NCI-H774 (cell line): ENCODE results near the gene PTPRN2.
"Not testable (repeated sequence)": the region's sequence is repeated elsewhere in the genome, so short reads cannot be mapped to it uniquely, and the experiment has no call there.

Source experiments
- DNase-seq: peaks from one replicate; lab custom pipeline; 2025; lab: John Stamatoyannopoulos, UW

Gene PTPRN2

DNA sequence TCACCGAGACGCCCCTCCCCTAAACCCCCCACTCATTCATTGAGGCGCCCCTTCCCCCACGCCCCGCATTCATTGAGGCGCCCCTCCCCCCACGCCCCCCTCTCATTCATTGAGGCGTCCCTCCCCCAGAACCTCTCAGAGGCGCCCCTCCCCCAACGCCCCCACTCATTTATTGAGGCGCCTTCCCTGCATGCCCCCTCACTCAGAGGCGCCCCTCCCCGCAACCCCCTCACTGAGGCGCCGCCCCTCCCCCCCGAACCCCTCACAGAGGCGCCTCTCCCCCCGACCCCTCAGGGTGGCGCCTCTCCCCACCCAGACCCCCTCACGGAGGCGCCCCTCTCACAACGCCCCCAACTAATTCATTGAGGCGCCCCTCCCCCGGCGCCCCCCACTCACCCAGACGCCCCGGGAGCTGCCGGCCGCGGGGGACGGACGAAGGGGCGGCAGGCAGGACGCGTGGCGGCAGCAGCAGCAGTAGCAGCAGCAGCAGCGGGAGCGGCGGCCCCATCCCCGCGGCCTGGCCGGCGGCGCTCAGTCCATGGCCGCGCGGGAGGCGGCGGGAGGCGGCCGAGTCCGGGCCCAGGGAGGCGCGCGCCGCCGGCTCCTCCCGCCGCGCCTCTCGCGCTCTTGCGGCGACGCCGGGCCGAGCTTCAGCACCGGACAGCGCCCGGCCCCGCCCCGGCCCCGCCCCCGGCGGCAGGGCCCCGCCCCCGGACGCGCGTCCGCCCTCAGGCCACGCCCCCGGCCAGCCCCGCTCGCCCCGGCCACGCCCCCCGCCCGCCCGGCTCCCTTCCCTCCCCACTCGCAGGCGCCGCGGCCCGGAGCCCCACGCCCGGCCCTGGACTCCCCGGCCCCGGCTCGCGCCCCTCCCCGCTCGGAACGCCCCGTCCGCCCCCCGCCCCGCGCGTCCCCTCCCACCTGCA lies at the start of gene PTPRN2:
PTPRN2 (minus strand) TSS at position 662 of the 923 bp plus-strand sequence.
- peak; percentile 68 for DNase-seq

- no peak for DNase-seq
These were observed 45.7 kb upstream of the PTPRN2 start for GRCh38 chr7:158633055-158633956.

DNA sequence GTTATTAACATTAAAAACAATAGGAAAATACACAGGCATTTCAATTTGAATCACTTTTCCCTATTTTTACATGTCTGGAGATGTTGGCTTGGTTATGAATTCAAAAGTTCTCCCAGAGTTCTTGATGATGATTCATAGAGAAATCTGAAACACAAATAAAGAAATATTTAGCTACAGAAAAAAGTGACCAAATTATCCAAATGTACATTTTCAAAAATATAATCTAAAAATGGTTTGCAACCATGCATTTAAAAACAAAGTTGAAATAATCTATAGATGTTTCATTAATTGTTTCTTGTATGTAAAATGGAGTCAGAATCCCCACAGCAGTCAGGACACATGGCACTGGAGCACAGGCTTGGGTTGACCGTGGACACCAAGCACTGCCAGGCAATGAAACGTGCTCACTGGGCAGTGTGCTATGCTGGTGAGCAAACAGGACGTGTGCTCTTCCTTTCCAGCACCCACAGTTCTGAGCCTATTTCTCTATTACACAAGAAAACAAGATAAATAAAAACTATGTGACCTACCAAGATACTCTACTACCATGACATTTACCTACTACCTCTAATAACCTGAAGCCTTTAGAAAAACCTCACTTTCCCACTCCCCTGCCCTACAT lies 44.1 kb upstream of the PTPRN2 start:
- no peak for DNase-seq

DNA sequence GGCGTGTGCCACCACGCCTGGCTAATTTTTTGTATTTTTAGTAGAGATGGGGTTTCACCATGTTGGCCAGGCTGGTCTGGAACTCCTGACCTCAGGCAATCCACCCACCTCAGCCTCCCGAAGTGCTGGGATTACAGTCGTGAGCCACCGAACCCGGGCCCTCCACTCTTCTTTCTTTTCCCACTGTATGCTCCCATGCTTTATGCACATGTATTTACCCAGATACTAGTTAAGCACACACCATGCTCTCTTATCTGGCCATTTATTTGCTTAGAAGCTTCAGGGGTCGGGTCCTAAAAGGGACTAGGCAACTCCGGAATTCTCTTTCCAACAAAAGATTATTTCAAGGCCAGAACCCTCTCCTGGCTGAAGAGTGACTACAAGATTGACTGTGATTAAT lies 38.7 kb upstream of the PTPRN2 start:
- not testable (repeated sequence) for DNase-seq

GRCh38 chr7:158623241-158623640 lies 35.6 kb upstream of the PTPRN2 start:
- DNase-seq: no peak

DNA sequence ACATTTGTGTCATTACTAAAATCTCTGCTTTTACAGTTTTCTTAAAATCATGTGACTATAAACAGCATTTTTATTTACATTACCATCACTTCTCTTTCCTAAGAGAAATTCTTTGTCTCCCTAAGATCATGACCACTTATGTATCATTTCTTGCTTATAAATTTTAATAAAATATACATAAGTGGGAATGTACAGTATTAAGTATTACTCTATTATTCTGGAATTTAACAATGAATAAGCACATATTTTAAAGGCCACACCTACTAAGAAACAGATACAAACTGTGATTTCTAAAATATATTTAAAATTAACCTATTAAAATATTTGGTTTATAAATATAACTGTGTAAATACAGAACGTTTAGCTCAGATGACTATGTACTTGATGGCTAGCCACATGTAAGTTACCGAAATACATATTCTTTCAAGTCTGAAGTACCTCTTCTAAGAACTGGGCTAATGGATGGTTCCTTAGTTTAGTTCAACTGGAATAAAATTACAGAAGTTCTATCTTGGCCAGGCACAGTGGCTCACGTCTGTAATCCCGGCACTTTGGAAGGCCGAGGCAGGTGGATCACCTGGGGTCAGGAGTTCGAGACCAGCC lies 33.3 kb upstream of the PTPRN2 start:
- DNase-seq: no peak

DNA sequence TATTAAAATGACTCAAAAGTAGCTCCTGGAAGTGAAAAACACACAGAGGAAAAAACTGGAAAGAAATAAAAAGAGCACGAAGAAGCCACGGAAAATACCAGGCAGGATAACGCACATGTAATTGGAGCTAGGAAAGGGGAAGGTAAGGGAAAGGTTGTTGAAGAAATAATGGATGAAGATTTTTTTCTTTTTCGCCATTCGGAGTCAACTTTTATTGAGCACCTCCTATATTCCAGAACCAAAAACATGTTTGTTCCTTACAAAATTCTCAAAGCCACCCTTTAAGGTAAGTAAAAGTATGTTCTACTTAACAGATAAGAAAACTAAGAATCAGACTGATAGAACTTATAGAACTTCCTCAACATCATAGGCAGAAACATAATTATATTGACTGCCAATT lies 32.8 kb upstream of the PTPRN2 start:
- DNase-seq: no peak

- no peak for DNase-seq
These were observed 31.1 kb upstream of the PTPRN2 start for GRCh38 chr7:158618745-158619140.

- no peak for DNase-seq
These were observed 30.1 kb upstream of the PTPRN2 start for GRCh38 chr7:158617737-158618128.

- no peak for DNase-seq
These were observed 28.4 kb upstream of the PTPRN2 start for GRCh38 chr7:158616050-158616449.

DNA sequence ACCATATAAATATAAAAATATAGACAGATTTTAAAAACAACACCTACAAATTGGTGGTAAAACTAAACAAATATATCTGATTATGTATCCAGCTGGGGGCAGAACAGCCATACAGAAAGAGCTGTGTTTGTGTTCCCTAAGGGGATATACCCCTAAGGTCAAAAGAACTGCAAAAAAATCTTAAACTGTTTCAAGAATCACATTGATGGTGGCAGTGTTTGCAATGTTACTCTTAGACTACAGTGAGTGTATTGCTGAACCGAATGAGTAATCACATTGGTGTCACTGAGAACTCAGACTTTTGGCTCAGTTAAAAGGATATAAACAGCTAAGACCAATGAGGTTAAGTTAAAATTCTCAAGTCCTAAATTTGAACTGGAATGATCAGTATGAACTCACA lies 27.1 kb upstream of the PTPRN2 start:
- no peak for DNase-seq

- peak; percentile 19 for DNase-seq
These were observed 25.9 kb upstream of the PTPRN2 start for GRCh38 chr7:158613481-158613880.

DNA sequence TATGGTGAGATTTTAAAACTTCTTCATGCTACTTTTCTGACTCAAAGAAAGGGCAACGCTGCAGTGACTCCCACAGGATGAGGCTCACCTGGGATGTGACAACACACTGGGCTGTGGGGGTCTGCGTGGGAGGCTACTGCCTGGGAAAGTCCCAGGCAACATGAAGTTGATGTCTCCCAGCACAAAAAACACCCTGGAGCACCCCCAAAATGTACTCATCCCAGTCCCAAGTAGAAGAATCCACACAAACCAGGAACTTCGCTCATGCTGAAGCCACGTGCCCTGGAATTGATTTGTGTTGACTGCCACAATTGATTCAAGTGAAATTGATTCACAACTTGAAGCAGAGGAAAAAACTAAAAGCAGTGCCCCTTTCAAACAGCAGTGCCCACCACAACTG lies 24.9 kb upstream of the PTPRN2 start:
- no peak for DNase-seq

DNA sequence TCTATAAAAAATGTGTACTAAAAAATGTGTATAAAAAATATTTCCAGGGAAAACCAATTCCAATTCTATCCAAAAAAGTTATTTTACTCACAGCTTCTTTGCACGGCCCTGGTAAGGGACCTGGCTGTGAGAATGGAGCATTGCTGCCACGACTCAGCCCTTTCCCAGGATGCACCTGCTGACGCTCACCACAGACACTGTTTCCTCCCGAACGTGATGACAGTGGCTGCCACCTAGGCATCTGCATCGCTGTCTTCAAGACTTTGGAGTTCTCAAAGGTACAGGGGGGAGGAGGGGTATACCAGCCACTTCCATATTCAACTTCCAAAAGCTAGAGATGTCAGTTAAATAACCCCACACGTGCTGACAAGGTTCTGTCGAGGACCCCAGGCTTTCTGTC lies 23.9 kb upstream of the PTPRN2 start:
- DNase-seq: no peak

DNA sequence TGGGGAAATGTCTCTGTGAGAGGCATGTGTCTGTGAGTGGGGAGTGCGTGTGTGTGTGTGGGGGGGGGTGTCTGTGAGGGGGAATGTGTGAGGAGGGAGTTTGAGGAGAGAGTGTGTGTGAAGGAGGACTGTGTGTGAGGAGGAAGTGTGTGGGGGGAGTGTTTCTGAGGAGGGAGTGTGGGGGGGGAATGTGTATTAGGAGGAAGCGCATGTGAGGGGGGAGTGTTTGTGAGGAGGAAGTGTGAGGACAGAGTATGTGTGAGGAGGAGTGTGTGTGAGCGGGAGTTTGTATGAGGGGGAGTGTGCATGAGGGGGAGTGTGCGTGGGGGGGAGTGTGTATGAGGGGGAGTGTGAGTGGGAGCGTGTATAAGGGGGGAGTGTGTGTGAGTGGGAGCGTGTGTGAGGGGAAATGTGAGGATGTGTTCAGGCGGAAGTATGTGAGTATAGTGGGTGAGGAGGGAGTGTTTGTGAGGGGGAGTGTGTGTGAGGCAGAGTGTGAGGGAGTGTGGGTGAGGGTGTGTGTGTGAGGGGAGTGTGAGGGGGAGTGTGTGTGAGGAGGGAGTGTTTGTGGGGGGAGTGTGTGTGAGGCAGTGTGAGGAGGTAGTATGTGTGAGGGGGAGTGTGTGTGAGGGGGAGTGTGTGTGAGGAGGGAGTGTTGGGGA lies 21.8 kb upstream of the PTPRN2 start:
- no peak for DNase-seq

GRCh38 chr7:158607563-158607962 lies 19.9 kb upstream of the PTPRN2 start:
- no peak for DNase-seq

GRCh38 chr7:158606671-158607424 lies 19.2 kb upstream of the PTPRN2 start:
- DNase-seq: no peak

GRCh38 chr7:158606129-158606528 lies 18.5 kb upstream of the PTPRN2 start:
- DNase-seq: no peak

- DNase-seq: no peak
These were observed 16.4 kb upstream of the PTPRN2 start for GRCh38 chr7:158603773-158604755.
